IPS-18c (cell line): ENCODE data around the gene FGFBP2.

ENCODE experiments used
- H3K4me3 ChIP-seq: 2 replicates; pipeline ENCODE4 v1.7.0; 2013; ENCODE audit warnings: low read depth, mild to moderate bottlenecking, low read length, moderate library complexity; ENCODE audit not compliant: insufficient read depth
- H3K9me3 ChIP-seq: one replicate; pipeline ENCODE4 v1.6.1; 2013; ENCODE audit warnings: mild to moderate bottlenecking, low read length, moderate library complexity; ENCODE audit not compliant: control insufficient read depth, insufficient read depth

FGFBP2 gene

GRCh38 chr4:15976456-15977447 lies 13.8 kb upstream of the FGFBP2 start:
- Histone ChIP-seq H3K9me3 (no peaks in the 10 kb centered on the region), H3K4me3 (no peak overlapping the region)

GRCh38 chr4:15971068-15971801 lies 8.3 kb upstream of the FGFBP2 start:
- Histone ChIP-seq H3K9me3 (no peaks in the 10 kb centered on the region), H3K4me3 (no peak overlapping the region)

- H3K4me3 ChIP-seq, result no peak overlapping the region
- no peaks in the 10 kb centered on the region for H3K9me3 ChIP-seq
These were observed 5.8 kb upstream of the FGFBP2 start for GRCh38 chr4:15968551-15969300.

- H3K4me3 ChIP-seq, result no peak overlapping the region
- H3K9me3 ChIP-seq, result no peaks in the 10 kb centered on the region
These were observed 2.4 kb upstream of the FGFBP2 start for GRCh38 chr4:15965325-15965724.

- H3K4me3 ChIP-seq, result no peak overlapping the region
- H3K9me3 ChIP-seq, result no peaks in the 10 kb centered on the region
These were observed 1.2 kb upstream of the FGFBP2 start for GRCh38 chr4:15964159-15964558.

- no peaks in the 10 kb centered on the region for H3K9me3 ChIP-seq
- no peak overlapping the region for H3K4me3 ChIP-seq
These were observed 601 bp upstream of the FGFBP2 start for GRCh38 chr4:15963576-15963975.

GRCh38 chr4:15961781-15962510 lies 1.0 kb downstream of the FGFBP2 start:
- no peak overlapping the region for H3K4me3 ChIP-seq
- no peaks in the 10 kb centered on the region for H3K9me3 ChIP-seq

GRCh38 chr4:15958562-15958961 lies 4.4 kb downstream of the FGFBP2 start:
- no peaks in the 10 kb centered on the region for H3K9me3 ChIP-seq
- H3K4me3 ChIP-seq, result no peak overlapping the region

GRCh38 chr4:15956179-15956850 lies 6.7 kb downstream of the FGFBP2 start:
- H3K9me3 ChIP-seq, result no peaks in the 10 kb centered on the region
- H3K4me3 ChIP-seq, result no peak overlapping the region; the same call in 1 of the 2 replicates

- H3K4me3 ChIP-seq, result no peak overlapping the region
- no peaks in the 10 kb centered on the region for H3K9me3 ChIP-seq
These were observed 7.3 kb downstream of the FGFBP2 start for GRCh38 chr4:15955670-15956069.

- no peak overlapping the region for H3K4me3 ChIP-seq
- H3K9me3 ChIP-seq, result no peaks in the 10 kb centered on the region
These were observed 9.3 kb downstream of the FGFBP2 start for GRCh38 chr4:15953625-15954024.

- Histone ChIP-seq H3K9me3 (no peaks in the 10 kb centered on the region), H3K4me3 (no peak overlapping the region)
These were observed 11.2 kb downstream of the FGFBP2 start for GRCh38 chr4:15951781-15952180.

GRCh38 chr4:15948826-15949225 lies 14.1 kb downstream of the FGFBP2 start:
- Histone ChIP-seq H3K4me3 (no peak overlapping the region), H3K9me3 (no peaks in the 10 kb centered on the region)

GRCh38 chr4:15947684-15948083 lies 15.3 kb downstream of the FGFBP2 start:
- Histone ChIP-seq H3K9me3 (no peaks in the 10 kb centered on the region), H3K4me3 (no peak overlapping the region)

- no peak overlapping the region for H3K4me3 ChIP-seq
- H3K9me3 ChIP-seq, result no peaks in the 10 kb centered on the region
These were observed 17.5 kb downstream of the FGFBP2 start for GRCh38 chr4:15945516-15945915.

- Histone ChIP-seq H3K9me3 (no peaks in the 10 kb centered on the region), H3K4me3 (no peak overlapping the region)
These were observed 18.1 kb downstream of the FGFBP2 start for GRCh38 chr4:15944895-15945294.
